Kidney (tissue), 14 donors: Measurements from ENCODE around the gene HOXC6. TPM values are rescaled to one million over a fixed set of nuclear protein-coding genes. Genes with fewer than 3 reads are reported as not detected.

Experiments
- DNase-seq, 5 donors: peaks; one replicate each; pipeline ENCODE4 v3.0.0-alpha.2; 2013 to 2020
- FAIRE-seq: peaks from 2 replicates; lab custom pipeline; 2012; peaks lifted over from hg19 to GRCh38; lab: Jason Lieb, UNC
- H3K27ac ChIP-seq, 2 donors: one replicate each; pipeline ENCODE4 v1.7.0; 2013; ENCODE audit warnings: low read depth in 2 of 2, low read length in 2 of 2, inconsistent platforms in 1 of 2
- H3K27me3 ChIP-seq: one replicate; pipeline ENCODE4 v1.7.1; 2013; ENCODE audit warnings: low read length, inconsistent platforms; ENCODE audit not compliant: control insufficient read depth, insufficient read depth
- H3K36me3 ChIP-seq, 3 donors: one replicate each; pipeline versions ENCODE4 v1.7.0 to v1.7.1; 2013; ENCODE audit warnings: low read length in 3 of 3, control low read depth in 1 of 3, inconsistent platforms in 1 of 3; ENCODE audit not compliant: insufficient read depth in 3 of 3, control insufficient read depth in 2 of 3
- H3K4me1 ChIP-seq, 3 donors: one replicate each; pipeline versions ENCODE4 v1.7.0 to v1.7.1; 2013; ENCODE audit warnings: low read length in 3 of 3, inconsistent platforms in 1 of 3, low read depth in 1 of 3; ENCODE audit not compliant: control insufficient read depth in 2 of 3, insufficient read depth in 2 of 3
- H3K4me3 ChIP-seq, 3 donors: one replicate each; pipeline versions ENCODE4 v1.7.0 to v1.8.1; 2013; ENCODE audit warnings: low read length in 3 of 3, control low read depth in 1 of 3, inconsistent platforms in 1 of 3
- H3K9ac ChIP-seq, 3 donors: one replicate each; pipeline versions ENCODE4 v1.7.0 to v1.7.1; 2013; ENCODE audit warnings: low read length in 3 of 3, control low read depth in 1 of 3, inconsistent platforms in 1 of 3
- H3K9me3 ChIP-seq, 3 donors: one replicate each; pipeline versions ENCODE4 v1.7.0 to v1.7.1; 2013; ENCODE audit warnings: low read length in 3 of 3, control low read depth in 1 of 3, inconsistent platforms in 1 of 3; ENCODE audit not compliant: control insufficient read depth in 2 of 3, insufficient read depth in 1 of 3
- CTCF ChIP-seq: IDR thresholded peaks from 3 replicates; pipeline ENCODE4 v1.5.1; 2012; ENCODE audit warnings: mild to moderate bottlenecking, moderate library complexity, borderline replicate concordance; ENCODE audit not compliant: insufficient read depth; ENCODE audit errors: extremely low read depth
- intact Hi-C: fragments of 100-400 bp; cut with DNase I; formaldehyde crosslinking; loops from one replicate; pipeline ENCODE4 v1.11.1; 2022
- polyA plus RNA-seq: library from polyadenylated mRNA; stranded (reverse); fragments of 350-450 nt; fragmentation: Illumina TruSeq; extraction: RNeasy Lipid Tissue Mini Kit (QIAGEN cat#74804); gene quantifications from one replicate; pipeline ENCODE4 v1.2.3, GENCODE V29; 2014; ENCODE audit warnings: low read depth, low replicate concordance; ENCODE audit not compliant: insufficient read depth
- total RNA-seq: library from RNA; stranded (reverse); fragmentation: NEBNext Ultra II Directional; extraction: Animal tissue kit (Norgen Biotek cat#: 25700); gene quantifications from one replicate; pipeline ENCODE4 v1.2.1, GENCODE V29; 2021
- donor health status: control.
- donor health status: control.
- donor health status: control.
- donor health status: control.
- donor health status: control.
- donor health status: DM: yes; HTN: yes; CAD: no.
- donor health status: Normal renal cell carcinoma (clear cell type).

Gene HOXC6
- total and polyA plus RNA-seq, 2 donors from 2014 or later: 11.4 to 22.0 TPM

- FAIRE-seq: no peak
- Histone ChIP-seq H3K4me1 (peaks cover 6 to 28% (median 14%) of the 10 kb centered on the region in 3 donors), H3K9ac (peak overlapping the region in 2 of 3 donors; percentile 41 to 61), H3K36me3 (no peaks in the 10 kb centered on the region), H3K9me3 (no peaks in the 10 kb centered on the region), H3K27me3 (peaks cover 4% of the 10 kb centered on the region), H3K4me3 (peak overlapping the region in 1 of 3 donors; percentile 39), H3K27ac (peak overlapping the region; percentile 49 to 71)
- DNase-seq: peak in 4 of 5 donors; percentile 71 to 84 (median 80)
- no peak for TF ChIP-seq CTCF
- intact Hi-C loops: no loop called here
Measured at GRCh38 chr12:54005531-54005852, 22.7 kb upstream of the HOXC6 start.

DNA sequence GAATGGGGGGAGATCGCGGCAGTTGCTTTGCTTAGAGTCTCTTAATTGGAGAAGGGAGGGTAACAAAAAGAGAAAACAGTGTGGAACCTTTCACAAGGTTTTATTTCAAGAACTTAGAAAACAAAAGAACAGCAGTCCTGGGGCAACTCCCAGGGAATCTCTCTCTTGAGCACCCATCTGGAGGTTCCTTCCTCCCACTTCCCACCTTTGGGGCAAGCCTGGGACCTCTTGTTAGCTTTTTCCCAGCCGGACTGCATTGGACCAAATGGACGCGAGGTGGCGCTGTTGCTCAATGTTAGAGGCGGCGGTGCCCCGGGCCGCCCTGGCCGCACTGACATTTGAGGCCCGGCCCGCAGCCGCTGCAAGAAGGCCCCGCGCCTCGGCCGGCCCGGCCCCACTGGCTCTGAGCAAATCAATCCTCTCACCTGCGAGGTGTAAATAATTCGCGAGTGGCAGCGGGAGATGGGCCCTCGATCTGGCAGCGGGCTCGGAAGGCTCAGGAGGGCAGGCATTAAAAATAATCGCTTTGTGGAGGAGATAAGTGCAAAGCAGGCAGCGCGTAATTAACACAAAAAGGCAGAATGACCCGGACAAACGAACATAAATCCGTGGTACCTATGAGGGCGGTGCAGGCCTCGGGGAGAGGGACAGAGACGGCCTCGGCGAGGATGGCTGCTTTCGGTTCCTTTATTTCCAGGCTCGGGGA lies 22.2 kb upstream of the HOXC6 start:
- FAIRE-seq (no peak), DNase-seq (peak; percentile 95 to 97 (median 96))
- Histone ChIP-seq H3K36me3 (no peaks in the 10 kb centered on the region), H3K9me3 (no peaks in the 10 kb centered on the region), H3K9ac (peak overlapping the region; percentile 15 to 73 (median 72)), H3K4me1 (peaks cover 6 to 26% (median 14%) of the 10 kb centered on the region in 3 donors), H3K27me3 (peaks cover 4% of the 10 kb centered on the region), H3K27ac (peak overlapping the region; percentile 59 to 71), H3K4me3 (peak overlapping the region; percentile 39 to 67 (median 60))
- peak; percentile 99 for TF ChIP-seq CTCF
- intact Hi-C loops: no loop called here

DNA sequence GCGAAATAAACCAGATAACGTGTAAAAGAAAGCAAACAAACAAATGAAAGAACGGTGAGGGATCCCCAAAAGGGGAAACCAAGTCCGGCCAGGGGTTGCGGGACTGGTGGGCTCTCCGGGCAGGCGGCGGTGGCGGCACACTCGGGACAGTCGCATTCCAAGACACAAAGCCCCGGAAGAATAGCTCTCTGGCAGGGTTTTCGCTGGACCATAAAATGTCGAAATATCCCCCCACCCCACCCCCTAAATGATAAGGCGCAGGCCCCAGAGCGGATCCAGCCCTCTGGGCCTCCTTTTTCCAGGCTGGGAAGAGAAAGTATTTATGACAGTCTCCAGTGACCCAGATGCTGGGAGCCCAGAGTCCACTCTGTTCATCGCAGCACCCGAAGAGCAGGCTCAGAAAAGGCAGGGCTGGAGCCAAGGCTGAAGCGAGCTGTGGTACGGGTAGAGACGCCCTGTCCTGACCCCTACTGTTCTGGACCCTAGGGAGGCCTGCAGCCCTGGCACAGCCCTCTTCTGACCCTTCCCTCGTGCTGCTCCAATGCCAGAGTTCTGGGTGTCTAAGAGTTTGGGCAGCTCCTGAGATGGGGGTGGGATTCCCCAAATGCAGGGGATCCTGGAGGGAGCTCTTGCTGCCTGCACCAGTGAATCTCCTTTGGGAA lies 21.6 kb upstream of the HOXC6 start:
- peak overlapping the region; percentile 55 to 59 for H3K27ac ChIP-seq
- H3K4me1 ChIP-seq: peaks cover 6 to 23% (median 11%) of the 10 kb centered on the region in 3 donors
- intact Hi-C loops: no loop called here
- peak overlapping the region; percentile 39 to 67 (median 60) for H3K4me3 ChIP-seq
- FAIRE-seq (no peak), DNase-seq (peak in 2 of 5 donors; percentile 68 to 89)
- H3K9ac ChIP-seq: peak overlapping the region in 2 of 3 donors; percentile 72 to 73
- H3K9me3 ChIP-seq: no peaks in the 10 kb centered on the region
- TF ChIP-seq CTCF: no peak
- no peaks in the 10 kb centered on the region for H3K36me3 ChIP-seq
- H3K27me3 ChIP-seq: peaks cover 4% of the 10 kb centered on the region
